HEK293 (cell line): Measurements from ENCODE around the gene COMMD8.

Experiments
- CTCF ChIA-PET: fragments of 350-600 bp; formaldehyde crosslinking; extraction: SDS; loops from one replicate; lab custom pipeline; 2021; ENCODE audit warnings: antibody characterized with exemption; lab: Yijun Ruan, JAX
- POLR2A ChIA-PET: fragments of 300-600 bp; formaldehyde crosslinking; extraction: SDS; loops from one replicate; lab custom pipeline; 2020; ENCODE audit warnings: antibody characterized with exemption, inconsistent platforms; lab: Yijun Ruan, JAX
- H3K27ac ChIP-seq: fragments of 200-500 bp; sonication (Bioruptor generic); 2 replicates; pipeline ENCODE4 v1.5.1; 2014; ENCODE audit warnings: low read depth, low read length, control low read depth, inconsistent platforms; ENCODE audit errors: extremely low read depth
- H3K36me3 ChIP-seq, 2 experiments: fragments of 200-500 bp in 1 of 2; sonication (Bioruptor generic) in 1 of 2; 1 replicate in 1 of 2; 2 replicates in 1 of 2; pipeline ENCODE4 v1.5.1; 2014 to 2017; ENCODE audit warnings: inconsistent platforms in 2 of 2, low read length in 2 of 2; ENCODE audit not compliant: control insufficient read depth in 2 of 2, insufficient read depth in 1 of 2
- H3K4me1 ChIP-seq: fragments of 200-500 bp; sonication (Bioruptor generic); 2 replicates; pipeline ENCODE4 v1.5.1; 2014; ENCODE audit warnings: mild to moderate bottlenecking, low read length, inconsistent platforms; ENCODE audit not compliant: control insufficient read depth, insufficient read depth
- H3K4me3 ChIP-seq: 2 replicates; pipeline ENCODE4 v1.5.1; 2011; ENCODE audit warnings: low read depth, mild to moderate bottlenecking, control low read depth, low read length, moderate library complexity
- H3K9me3 ChIP-seq: fragments of 200-500 bp; sonication (Bioruptor generic); 2 replicates; pipeline ENCODE4 v1.5.1; 2014; ENCODE audit warnings: low read depth, low read length, inconsistent platforms; ENCODE audit not compliant: control insufficient read depth, insufficient read depth
- KLF1 ChIP-seq: fragments of 450-650 bp; formaldehyde crosslinking; IDR thresholded peaks from 2 replicates; pipeline ENCODE4 v1.5.1; 2016; ENCODE audit warnings: missing biosample characterization, missing genetic modification characterization
- OVOL3 ChIP-seq: fragments of 450-650 bp; formaldehyde crosslinking; IDR thresholded peaks from 2 replicates; pipeline ENCODE4 v1.5.1; 2016; ENCODE audit warnings: missing biosample characterization, missing genetic modification characterization
- PRDM1 ChIP-seq: fragments of 450-650 bp; formaldehyde crosslinking; IDR thresholded peaks from 2 replicates; pipeline ENCODE4; 2016; ENCODE audit warnings: missing biosample characterization, missing genetic modification characterization
- PRDM4 ChIP-seq: fragments of 450-650 bp; formaldehyde crosslinking; IDR thresholded peaks from 2 replicates; pipeline ENCODE4 v1.5.1; 2017; ENCODE audit warnings: missing biosample characterization, missing genetic modification characterization
- SCRT2 ChIP-seq: fragments of 450-650 bp; formaldehyde crosslinking; IDR thresholded peaks from 2 replicates; pipeline ENCODE4 v1.5.1; 2016; ENCODE audit warnings: missing biosample characterization, missing genetic modification characterization
- SP7 ChIP-seq: fragments of 450-650 bp; formaldehyde crosslinking; IDR thresholded peaks from 2 replicates; pipeline ENCODE4 v1.5.1; 2016; ENCODE audit warnings: missing biosample characterization, missing genetic modification characterization
- ZBTB17 ChIP-seq: fragments of 450-650 bp; formaldehyde crosslinking; IDR thresholded peaks from 2 replicates; pipeline ENCODE4 v1.5.1; 2016; ENCODE audit warnings: missing biosample characterization, missing genetic modification characterization
- ZBTB44 ChIP-seq: fragments of 450-650 bp; IDR thresholded peaks from 2 replicates; pipeline ENCODE4 v1.5.1; 2018; ENCODE audit warnings: missing biosample characterization, mild to moderate bottlenecking, missing genetic modification characterization
- ZBTB48 ChIP-seq: fragments of 450-650 bp; formaldehyde crosslinking; IDR thresholded peaks from 2 replicates; pipeline ENCODE4 v1.5.1; 2016; ENCODE audit warnings: missing biosample characterization, missing genetic modification characterization
- ZNF211 ChIP-seq: fragments of 450-650 bp; formaldehyde crosslinking; IDR thresholded peaks from 2 replicates; pipeline ENCODE4 v1.5.1; 2016; ENCODE audit warnings: low read depth, missing biosample characterization, missing genetic modification characterization
- ZNF214 ChIP-seq: fragments of 450-650 bp; formaldehyde crosslinking; IDR thresholded peaks from 2 replicates; pipeline ENCODE4 v1.5.1; 2017; ENCODE audit warnings: missing biosample characterization, mild to moderate bottlenecking, missing genetic modification characterization, borderline replicate concordance
- ZNF221 ChIP-seq: fragments of 450-650 bp; formaldehyde crosslinking; IDR thresholded peaks from 2 replicates; pipeline ENCODE4 v1.5.1; 2017; ENCODE audit warnings: missing biosample characterization, missing genetic modification characterization, borderline replicate concordance
- ZNF26 ChIP-seq: fragments of 450-650 bp; formaldehyde crosslinking; IDR thresholded peaks from 2 replicates; pipeline ENCODE4 v1.5.1; 2016; ENCODE audit warnings: missing biosample characterization, missing genetic modification characterization
- ZNF302 ChIP-seq: fragments of 450-650 bp; formaldehyde crosslinking; IDR thresholded peaks from 2 replicates; pipeline ENCODE4 v1.5.1; 2016; ENCODE audit warnings: missing biosample characterization, missing genetic modification characterization, low read depth
- ZNF623 ChIP-seq: fragments of 450-650 bp; formaldehyde crosslinking; IDR thresholded peaks from 2 replicates; pipeline ENCODE4 v1.5.1; 2016; ENCODE audit warnings: missing biosample characterization, missing genetic modification characterization
- ZNF629 ChIP-seq: fragments of 450-650 bp; formaldehyde crosslinking; IDR thresholded peaks from 2 replicates; pipeline ENCODE4 v1.5.1; 2017; ENCODE audit warnings: missing biosample characterization, missing genetic modification characterization
- ZNF639 ChIP-seq: fragments of 450-650 bp; formaldehyde crosslinking; IDR thresholded peaks from 2 replicates; pipeline ENCODE4 v1.5.1; 2016; ENCODE audit warnings: missing biosample characterization, missing genetic modification characterization
- ZNF645 ChIP-seq: fragments of 450-650 bp; formaldehyde crosslinking; IDR thresholded peaks from 2 replicates; pipeline ENCODE4; 2016; ENCODE audit warnings: missing biosample characterization, missing genetic modification characterization
- ZNF777 ChIP-seq: fragments of 450-650 bp; formaldehyde crosslinking; IDR thresholded peaks from 2 replicates; pipeline ENCODE4 v1.5.1; 2017; ENCODE audit warnings: missing biosample characterization, missing genetic modification characterization, borderline replicate concordance
- ZNF792 ChIP-seq: fragments of 450-650 bp; formaldehyde crosslinking; IDR thresholded peaks from 2 replicates; pipeline ENCODE4 v1.5.1; 2016; ENCODE audit warnings: missing biosample characterization, missing genetic modification characterization
- ZXDB ChIP-seq: fragments of 450-650 bp; formaldehyde crosslinking; IDR thresholded peaks from 2 replicates; pipeline ENCODE4 v1.5.1; 2016; ENCODE audit warnings: missing biosample characterization, missing genetic modification characterization

The COMMD8 gene

GRCh38 chr4:47466056-47466785 lies 2.7 kb upstream of the COMMD8 start:
- POLR2A ChIA-PET, result no interaction called here
- no peak overlapping the region for H3K4me3 ChIP-seq
- CTCF ChIA-PET, result no interaction called here
- no peaks in the 10 kb centered on the region for H3K9me3 ChIP-seq
- H3K4me1 ChIP-seq, result no peaks in the 10 kb centered on the region
- no peaks in the 10 kb centered on the region for H3K36me3 ChIP-seq
- TF ChIP-seq ZXDB (no peak), ZBTB17 (peak; percentile 36; the same call in 1 of the 2 replicates)
- no peak overlapping the region for H3K27ac ChIP-seq

GRCh38 chr4:47465004-47465403 lies 1.5 kb upstream of the COMMD8 start:
- H3K27ac ChIP-seq, result no peak overlapping the region
- H3K9me3 ChIP-seq, result no peaks in the 10 kb centered on the region
- POLR2A ChIA-PET, result no interaction called here
- no peaks in the 10 kb centered on the region for H3K4me1 ChIP-seq
- no peak overlapping the region for H3K4me3 ChIP-seq
- no peak for TF ChIP-seq ZNF26 (tag by site-specific recombination)
- no peak for TF ChIP-seq ZNF629 (tag by site-specific recombination)
- no peak for TF ChIP-seq OVOL3 (tag by site-specific recombination)
- TF ChIP-seq ZNF792 (tag by site-specific recombination), result no peak
- no peak for TF ChIP-seq ZBTB44 (tag by site-specific recombination)
- no peak for TF ChIP-seq ZNF211 (tag by site-specific recombination)
- no peak for TF ChIP-seq KLF1 (tag by site-specific recombination)
- no peak for TF ChIP-seq SP7 (tag by site-specific recombination)
- TF ChIP-seq, all 188 proteins: peak for 0
- CTCF ChIA-PET, result no interaction called here
- no peaks in the 10 kb centered on the region for H3K36me3 ChIP-seq

GRCh38 chr4:47462799-47463234 lies 685 bp downstream of the COMMD8 start:
- Histone ChIP-seq H3K36me3 (peaks cover 0 to 17% of the 10 kb centered on the region in 2 experiments; a peak in 1 of 3 replicates), H3K27ac (0 out of 2 replicates have a peak overlapping the region, but pooled peaks have one; percentile 28), H3K4me1 (no peaks in the 10 kb centered on the region), H3K4me3 (peak overlapping the region; percentile 72), H3K9me3 (no peaks in the 10 kb centered on the region)
- ChIA-PET CTCF (interaction anchor here (0.7 to 1.1 kb wide), 5 partner anchors 19 to 104 kb away, joined by 3 to 4 read pairs (median 3); partner anchors contain the start of gene ATP10D), POLR2A (interaction anchor here (1.0 to 1.7 kb wide), 3 partner anchors 10 to 22 kb away, joined by 4 to 12 read pairs (median 5); partner anchors contain the start of gene ATP10D)
- no peak for TF ChIP-seq PRDM1
- TF ChIP-seq ZNF221 (tag by site-specific recombination), result no peak
- TF ChIP-seq ZNF777, result no peak
- no peak for TF ChIP-seq PRDM4 (tag by site-specific recombination)
- TF ChIP-seq ZBTB48 (tag by site-specific recombination), result no peak
- TF ChIP-seq ZNF302 (tag by site-specific recombination), result no peak
- TF ChIP-seq ZNF623 (tag by site-specific recombination), result no peak
- no peak for TF ChIP-seq SCRT2 (tag by site-specific recombination)
- TF ChIP-seq ZNF214 (tag by site-specific recombination), result no peak
- TF ChIP-seq ZNF645, result no peak
- no peak for TF ChIP-seq ZNF639 (tag by site-specific recombination)
